Transverse colon (tissue), 4 donors: ENCODE data around the gene NSMCE3.

Experiments used
- EP300 ChIP-seq: sonication (generic); formaldehyde crosslinking; IDR thresholded peaks from one replicate; pipeline ENCODE4 v1.6.1; 2017; ENCODE audit warnings: antibody characterized with exemption, low read depth
- POLR2A ChIP-seq: fragments of 450-650 bp; IDR thresholded peaks from one replicate; pipeline ENCODE4 v1.6.1; 2016; ENCODE audit warnings: antibody characterized with exemption, mild to moderate bottlenecking, moderate library complexity
- POLR2AphosphoS5 ChIP-seq, 3 donors: sonication (generic); formaldehyde crosslinking; IDR thresholded peaks; one replicate each; pipeline ENCODE4 v1.6.1; 2016; ENCODE audit warnings: antibody characterized with exemption in 3 of 3
- TF ChIP-seq, protein P1 (sequence below), 5 experiments: fragments of 200-600 bp in 3 of 5; fragments of 450-650 bp in 2 of 5; sonication (generic) in 3 of 5; IDR thresholded peaks; 1 replicate in 2 of 5; 2 replicates in 3 of 5; pipeline ENCODE4 v1.5.1; 2016 to 2017; ENCODE audit warnings: antibody characterized with exemption in 5 of 5, inconsistent platforms in 3 of 5, mild to moderate bottlenecking in 2 of 5, moderate library complexity in 1 of 5

DNA sequence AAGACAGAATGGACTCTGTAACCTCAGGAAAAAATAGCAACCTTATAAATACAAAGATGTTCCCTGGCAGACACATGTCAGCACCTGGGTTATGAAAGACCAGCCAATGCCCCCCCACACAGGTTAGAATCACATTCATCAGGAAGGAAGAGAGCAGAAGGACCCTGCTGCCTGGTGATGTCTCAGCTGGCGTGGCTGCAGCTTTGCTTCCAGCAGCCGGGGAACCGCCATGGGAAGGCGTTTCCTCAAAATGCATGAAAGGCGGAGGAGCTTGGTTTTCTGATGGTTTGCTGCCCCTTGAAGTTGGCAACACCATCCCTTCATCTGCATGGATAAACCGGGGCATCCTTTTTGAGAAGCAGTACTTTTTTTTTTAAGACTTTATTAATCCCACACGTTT is 10.9 kb upstream of the NSMCE3 start:
- TF ChIP-seq EP300, result no peak
- TF ChIP-seq, protein P1, sequence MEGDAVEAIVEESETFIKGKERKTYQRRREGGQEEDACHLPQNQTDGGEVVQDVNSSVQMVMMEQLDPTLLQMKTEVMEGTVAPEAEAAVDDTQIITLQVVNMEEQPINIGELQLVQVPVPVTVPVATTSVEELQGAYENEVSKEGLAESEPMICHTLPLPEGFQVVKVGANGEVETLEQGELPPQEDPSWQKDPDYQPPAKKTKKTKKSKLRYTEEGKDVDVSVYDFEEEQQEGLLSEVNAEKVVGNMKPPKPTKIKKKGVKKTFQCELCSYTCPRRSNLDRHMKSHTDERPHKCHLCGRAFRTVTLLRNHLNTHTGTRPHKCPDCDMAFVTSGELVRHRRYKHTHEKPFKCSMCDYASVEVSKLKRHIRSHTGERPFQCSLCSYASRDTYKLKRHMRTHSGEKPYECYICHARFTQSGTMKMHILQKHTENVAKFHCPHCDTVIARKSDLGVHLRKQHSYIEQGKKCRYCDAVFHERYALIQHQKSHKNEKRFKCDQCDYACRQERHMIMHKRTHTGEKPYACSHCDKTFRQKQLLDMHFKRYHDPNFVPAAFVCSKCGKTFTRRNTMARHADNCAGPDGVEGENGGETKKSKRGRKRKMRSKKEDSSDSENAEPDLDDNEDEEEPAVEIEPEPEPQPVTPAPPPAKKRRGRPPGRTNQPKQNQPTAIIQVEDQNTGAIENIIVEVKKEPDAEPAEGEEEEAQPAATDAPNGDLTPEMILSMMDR (IDR thresholded peaks at IDR 0.05), result no peak
- TF ChIP-seq POLR2A, result no peak
- TF ChIP-seq POLR2AphosphoS5 (IDR thresholded peaks at IDR 0.05), result no peak
